NCI-H510A (cell line): Measurements from ENCODE around the gene YBX1.
"Not testable (repeated sequence)": the region's sequence is repeated elsewhere in the genome, so short reads cannot be mapped to it uniquely, and the experiment has no call there.

Experiments
- DNase-seq: peaks from one replicate; lab custom pipeline; 2025; lab: John Stamatoyannopoulos, UW

YBX1 gene

DNA sequence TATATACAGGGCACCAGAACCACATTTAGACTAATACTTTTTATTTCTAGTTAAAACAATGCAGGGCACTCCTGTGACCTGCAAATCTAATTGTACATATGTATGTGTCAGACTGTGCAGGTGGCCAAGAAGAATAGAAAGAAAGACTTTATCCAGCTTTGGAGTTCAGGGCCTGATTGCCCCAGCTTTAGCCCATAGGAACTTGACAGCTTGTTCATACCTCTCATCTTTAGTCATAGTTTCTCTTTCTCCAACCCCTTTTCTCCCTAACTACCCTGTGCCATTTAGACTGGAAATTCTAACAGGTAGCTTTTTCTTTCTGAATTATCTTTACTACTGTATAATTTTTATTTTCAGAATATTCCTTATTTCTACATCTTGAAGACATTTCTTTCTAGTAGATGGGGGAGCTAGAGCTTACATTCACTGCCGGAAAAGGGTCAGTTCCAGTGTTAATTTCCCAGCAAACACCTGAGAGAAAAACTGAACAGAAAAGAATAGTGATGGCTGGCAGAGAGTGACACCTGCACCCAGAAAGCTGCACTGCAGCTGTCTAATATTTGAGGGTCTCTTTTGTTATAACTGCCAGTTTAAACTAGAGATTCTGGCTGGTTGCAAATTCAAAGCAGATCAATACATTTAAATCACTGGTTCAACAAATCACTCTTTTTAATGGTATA, 8.4 kb downstream of the YBX1 start:
- DNase-seq, result no peak

DNA sequence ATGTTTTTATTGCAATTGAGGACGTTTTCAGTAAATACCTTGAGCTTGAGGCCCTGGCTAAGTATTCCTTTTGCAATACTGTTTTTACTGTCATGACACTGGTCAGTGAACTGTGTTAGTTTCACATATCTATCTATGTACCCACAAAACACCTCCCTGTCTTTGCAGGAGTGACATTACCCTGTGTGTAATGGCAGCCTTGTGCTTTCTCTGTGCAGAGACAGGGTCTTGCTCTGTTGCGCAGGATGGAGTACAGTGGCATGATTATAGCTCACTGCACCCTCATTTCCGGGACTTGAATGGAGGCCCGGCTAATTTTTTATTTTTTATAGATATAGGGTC, 8.9 kb downstream of the YBX1 start:
- no peak for DNase-seq

DNA sequence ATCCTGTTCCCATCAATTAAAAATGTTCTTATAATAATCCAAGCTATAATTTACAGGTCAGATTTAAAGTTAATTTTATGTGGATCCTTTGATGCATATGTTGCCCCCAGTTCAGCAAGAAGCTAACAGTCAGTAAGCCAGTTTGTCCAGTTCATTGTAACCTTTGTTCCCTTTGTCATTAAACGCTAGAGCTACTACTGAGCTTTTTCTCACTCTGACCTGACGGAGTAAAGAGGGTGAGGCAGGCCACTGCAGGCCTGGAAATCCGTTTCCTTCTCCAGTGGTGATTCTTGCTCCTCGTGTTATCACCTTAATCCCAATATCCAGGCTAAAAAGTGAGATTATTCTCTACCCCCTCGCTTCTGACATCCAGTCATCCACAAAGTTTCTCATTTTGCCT, 10.2 kb downstream of the YBX1 start:
- no peak for DNase-seq

DNA sequence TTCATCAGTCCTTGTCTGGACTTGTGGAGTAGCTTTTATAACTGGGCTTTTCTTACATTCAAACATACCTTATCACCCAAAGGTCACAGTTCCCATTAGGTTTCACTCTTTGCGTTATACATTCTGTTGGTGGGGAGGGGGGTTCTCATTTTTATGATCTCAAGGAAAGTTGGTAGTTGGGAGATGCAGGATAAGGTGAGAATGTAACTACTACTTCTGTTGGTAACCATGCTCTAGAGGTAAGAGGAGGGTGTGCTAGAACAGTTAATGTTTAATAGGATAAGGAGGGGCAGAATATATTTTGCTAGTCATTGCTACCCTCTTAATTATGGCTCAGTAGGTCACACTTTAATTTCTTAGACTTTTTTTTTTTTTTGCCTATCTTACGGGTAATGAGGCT, 10.7 kb downstream of the YBX1 start:
- DNase-seq, result no peak

DNA sequence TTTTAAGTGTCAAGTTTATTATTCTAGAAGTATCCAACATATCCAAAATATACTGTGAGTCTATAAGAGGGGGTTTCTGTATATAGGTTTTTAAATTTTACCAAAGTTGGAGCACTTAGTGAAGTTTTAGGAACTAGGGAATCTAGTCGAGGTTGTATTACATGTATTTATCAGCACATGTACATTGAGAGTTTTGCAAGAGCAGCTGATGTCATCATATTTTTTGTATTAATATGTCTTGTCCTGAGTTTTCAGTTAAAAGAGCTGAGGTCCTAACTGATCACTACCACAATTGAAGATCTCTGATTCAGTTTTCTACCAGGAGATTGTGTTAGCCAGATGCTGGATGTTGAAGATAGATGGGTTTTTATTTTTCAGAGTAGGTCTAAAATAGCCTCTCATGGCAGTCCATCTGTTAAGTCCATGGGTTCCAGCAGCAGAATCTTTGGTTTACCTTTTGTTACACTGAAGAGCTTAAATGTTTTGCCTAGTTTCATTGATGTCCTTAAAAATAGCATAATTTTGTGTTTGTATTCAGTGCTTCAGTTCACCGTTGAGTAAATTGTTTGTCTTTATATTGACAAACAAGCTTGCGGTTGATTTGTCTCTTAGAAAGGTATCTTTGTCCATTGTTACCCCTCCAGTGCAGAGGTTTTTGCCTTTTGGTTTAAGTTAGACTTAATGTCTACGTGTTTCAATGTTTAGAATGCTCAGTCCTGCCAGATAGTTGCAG, 16.0 kb downstream of the YBX1 start:
- DNase-seq, result no peak

DNA sequence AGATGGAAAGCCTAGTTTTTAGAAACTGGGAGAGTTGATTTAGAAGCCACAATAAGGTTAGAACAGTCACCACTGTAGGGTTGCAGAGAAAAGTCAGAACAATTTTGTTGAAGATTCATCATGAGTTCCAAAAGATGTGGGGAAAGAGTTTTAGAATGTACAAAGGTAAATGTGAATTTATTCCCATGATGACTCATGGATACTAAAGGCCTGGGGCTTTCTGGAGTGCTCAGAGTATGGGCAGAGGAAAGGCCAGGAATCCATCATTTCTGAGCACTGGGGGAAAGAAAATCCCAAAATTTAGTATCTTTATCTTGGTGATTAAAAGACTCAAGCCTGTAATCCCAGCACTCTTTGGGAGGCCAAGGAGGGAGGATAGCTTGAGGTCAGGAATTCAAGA, 17.8 kb downstream of the YBX1 start:
- no peak for DNase-seq

DNA sequence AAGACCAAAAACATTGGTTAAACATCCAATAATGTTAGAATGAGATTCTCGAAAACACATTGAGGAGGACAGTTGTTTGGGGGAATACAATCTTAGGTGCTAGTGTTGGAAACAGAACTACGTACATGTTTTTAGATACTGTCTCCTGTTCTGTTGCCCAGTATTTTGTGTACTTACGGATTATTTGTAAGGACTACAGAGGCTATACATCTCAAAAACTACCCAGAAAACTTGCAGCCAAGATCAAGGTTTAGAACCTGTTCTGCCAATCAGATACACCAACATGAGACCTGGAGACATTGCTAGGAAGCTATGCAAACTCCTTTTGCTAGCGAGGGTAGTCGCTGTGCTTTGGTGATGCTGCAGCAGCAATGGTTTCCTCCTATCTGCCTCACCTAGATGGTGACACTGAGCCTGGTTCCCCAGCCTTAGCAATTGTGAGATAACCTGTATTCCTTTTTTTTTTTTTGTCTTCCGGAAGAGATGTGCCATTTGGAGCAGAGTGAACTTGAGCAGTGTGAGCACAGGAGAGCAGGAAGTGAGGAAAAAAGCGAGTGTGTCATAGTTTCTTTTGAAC, 21.8 kb downstream of the YBX1 start:
- DNase-seq, result no peak

DNA sequence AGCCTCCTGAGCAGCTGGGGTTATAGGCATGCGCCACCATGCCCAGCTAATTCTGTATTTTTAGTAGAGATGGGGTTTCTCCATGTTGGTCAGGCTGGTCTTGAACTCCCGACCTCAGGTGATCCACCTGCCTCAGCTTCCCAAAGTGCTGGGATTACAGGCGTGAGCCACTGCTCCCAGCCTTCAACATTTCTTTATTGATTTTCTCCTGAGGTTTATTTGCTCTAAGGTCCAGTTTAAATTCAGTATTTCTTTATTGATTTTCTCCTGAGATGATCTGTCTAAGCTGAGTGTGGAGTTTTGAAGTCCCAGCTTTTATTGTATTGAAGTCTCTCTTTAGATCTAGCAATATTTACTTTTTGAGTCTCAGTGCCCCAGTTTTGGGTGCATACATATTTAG, 30.6 kb downstream of the YBX1 start:
- not testable (repeated sequence) for DNase-seq

DNA sequence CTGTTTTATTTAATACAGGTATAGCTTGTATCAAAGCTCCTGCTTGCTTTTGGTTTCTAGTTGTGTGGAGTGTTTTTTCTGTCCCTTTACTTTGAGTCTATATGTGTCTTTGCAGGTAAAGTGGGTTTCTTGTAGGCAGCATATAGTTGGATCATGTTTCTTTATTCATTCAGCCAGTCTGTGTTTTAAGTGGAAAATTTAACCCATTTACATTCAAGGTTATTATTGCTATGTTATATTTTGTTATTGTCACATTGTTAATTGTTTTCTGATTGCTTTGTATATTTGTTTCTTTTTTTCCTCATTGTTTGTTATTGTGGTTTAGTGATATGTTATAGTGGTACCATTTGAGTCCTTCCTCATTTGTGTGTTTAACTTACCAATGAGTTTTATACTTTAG, 31.1 kb downstream of the YBX1 start:
- DNase-seq, result no peak

DNA sequence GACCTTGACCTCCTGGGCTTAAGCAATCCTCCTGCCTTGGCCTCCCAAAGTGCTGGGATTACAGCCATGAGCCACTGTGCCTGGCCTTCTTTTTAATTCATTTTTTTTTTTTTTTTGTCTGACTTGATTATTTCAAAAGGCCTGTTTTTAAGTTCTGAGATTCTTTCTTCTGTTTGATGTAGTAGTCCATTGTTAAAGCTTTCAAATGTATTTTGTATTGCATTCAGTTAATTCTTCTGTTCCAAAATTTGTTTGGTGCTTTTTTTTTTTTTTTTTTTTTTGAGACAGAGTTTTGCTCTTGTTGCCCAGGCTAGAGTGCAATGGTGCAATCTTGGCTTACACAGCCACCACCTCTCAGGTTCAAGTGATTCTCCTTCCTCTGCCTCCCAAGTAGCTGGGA, 32.2 kb downstream of the YBX1 start:
- not testable (repeated sequence) for DNase-seq

DNA sequence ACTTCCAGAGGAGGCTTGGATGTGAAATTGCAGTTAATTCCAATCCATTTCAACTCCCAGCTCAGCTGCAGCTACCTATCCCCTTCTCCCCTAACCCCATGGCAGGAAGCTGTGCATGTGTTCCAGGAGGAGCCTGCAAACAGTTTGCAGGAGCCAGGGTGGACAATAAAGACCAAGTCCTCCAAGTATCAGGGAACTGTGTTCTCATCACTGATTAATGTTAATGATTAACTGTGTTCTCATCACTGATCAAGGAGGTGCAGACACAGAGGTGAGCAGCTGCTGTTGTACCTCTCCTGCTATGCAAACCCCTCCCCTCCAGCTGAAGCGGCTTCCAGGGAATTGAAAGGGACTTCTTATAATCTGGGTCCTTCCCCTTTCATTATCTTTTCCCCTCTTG, 38.6 kb downstream of the YBX1 start:
- DNase-seq, result no peak

DNA sequence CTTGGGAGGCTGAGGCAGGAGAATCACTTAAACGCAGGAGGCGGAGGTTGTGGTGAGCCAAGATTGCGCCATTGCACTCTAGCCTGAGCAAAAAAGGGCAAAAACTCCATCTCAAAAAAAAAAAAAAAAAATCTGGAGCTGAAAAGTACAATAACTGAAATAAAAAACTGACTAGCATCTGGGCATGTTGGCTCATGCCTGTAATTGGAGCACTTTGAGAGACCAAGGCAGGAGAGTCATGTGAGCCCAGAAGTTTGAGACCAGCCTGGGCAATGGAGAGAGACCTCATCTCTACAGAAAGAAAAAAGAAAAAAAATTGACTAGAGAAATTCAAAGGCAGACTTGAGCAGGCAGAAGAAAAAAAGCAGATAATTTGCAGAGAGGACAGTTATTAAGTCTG, 39.7 kb downstream of the YBX1 start:
- no peak for DNase-seq

DNA sequence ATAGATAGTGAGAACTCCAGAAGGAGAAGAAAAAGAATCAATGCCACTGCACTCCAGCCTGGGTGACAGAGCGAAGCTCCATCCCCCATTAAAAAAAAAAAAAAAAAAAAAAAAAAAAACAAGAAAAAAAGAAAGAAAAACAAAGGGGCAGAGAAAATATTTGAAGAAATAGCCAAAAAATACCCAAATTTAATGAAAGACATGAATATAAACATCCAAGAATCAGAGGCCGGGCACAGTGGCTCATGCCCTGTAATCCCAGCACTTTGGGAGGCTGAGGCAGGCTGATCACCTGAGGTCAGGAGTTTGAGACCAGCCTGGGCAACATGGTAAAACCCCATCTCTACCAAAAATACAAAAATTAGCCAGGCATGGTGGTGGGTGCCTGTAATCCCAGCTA, 40.2 kb downstream of the YBX1 start:
- DNase-seq, result not testable (repeated sequence)

DNA sequence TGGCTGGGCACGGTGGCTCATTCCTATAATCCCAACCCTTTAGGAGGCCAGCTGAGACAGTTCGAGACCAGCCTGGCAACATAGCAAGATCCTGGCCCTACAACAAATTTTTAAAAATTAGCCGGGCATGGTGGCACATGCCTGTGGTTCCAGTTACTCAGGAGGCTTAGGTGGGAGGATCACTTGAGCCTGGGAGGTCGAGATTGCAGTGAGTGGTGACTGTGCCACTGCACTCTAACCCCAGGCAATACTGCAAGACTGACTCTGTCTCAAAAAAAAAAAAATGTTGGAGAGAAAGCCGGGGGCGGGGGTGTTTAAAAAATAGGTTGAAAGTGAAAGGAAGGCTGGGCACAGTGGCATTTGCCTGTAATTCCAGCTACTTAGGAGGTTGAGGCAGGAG, 41.3 kb downstream of the YBX1 start:
- DNase-seq, result no peak

DNA sequence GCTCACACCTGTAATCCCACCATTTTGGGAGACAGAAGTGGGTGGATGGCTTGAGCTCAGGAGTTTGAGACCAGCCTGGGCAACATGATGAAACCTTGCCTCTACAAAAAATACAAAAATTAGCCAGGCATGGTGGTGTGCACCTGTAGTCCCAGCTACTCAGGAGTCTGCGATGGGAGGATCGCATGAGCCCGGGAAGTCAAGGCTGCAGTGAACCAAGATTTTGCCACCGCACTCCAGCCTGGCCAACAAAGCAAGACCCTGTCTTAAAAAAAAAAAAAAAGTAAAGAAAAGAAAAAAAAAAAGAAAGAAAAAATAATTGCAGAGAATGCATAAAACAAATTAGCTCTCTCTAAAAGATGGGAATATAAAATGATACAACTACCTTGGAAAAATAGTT, 43.6 kb downstream of the YBX1 start:
- DNase-seq, result not testable (repeated sequence)

DNA sequence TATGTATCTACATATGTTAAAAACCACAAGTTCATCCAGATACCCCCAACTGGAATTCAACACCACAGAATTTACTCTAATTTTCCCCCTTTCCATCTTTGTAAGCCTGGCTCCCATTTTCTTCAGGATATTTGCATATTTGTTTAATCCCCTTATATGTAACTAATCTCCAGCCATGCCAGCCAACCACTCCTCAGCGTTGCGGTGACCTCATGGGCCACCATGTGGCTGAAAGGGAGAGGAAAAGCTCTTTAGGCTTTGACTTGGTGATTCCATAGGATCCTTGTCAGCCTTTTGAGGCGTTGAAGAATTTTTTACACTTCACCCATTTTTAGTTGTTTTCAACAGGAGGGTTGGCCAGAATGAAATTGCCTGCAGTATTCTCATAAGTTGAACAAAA, 47.8 kb downstream of the YBX1 start:
- no peak for DNase-seq

DNA sequence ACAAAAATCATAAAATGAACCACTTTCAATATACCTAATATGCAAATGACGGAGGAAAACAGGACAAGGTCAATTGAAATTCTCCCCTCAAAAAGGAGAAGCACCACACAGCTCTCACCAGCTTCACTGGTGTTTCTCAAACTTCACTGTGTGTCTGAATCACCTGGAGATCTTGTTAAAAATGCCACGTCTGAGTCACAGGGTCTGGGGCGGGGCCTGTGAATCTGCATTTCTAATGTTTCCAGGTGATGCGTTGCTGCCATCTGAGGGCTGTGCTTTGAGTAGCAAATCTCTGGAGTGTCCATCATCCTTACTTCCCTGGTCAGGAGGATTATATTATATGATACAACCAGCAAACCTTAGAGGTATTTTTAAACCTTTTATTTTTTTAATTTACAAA, 48.8 kb downstream of the YBX1 start:
- DNase-seq, result no peak

DNA sequence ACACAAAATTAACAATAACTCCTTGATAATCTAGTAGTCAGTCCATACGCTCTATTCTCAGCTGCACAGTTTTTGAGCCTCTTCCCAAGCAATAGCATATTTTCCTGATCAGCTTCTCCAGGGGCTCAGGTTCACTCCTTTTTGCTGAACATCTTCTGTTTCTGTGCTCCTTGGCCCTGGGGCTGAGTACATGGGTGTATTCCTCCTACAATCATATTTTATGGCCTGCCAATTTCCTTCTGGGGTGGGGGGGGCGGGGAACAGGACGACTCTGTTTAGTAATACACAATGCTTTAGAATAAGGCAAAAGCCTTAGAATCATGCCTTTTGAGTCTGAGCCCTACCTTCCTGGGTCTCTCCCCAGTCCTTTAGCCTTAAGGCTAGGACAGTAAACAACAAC, 49.4 kb downstream of the YBX1 start:
- no peak for DNase-seq

DNA sequence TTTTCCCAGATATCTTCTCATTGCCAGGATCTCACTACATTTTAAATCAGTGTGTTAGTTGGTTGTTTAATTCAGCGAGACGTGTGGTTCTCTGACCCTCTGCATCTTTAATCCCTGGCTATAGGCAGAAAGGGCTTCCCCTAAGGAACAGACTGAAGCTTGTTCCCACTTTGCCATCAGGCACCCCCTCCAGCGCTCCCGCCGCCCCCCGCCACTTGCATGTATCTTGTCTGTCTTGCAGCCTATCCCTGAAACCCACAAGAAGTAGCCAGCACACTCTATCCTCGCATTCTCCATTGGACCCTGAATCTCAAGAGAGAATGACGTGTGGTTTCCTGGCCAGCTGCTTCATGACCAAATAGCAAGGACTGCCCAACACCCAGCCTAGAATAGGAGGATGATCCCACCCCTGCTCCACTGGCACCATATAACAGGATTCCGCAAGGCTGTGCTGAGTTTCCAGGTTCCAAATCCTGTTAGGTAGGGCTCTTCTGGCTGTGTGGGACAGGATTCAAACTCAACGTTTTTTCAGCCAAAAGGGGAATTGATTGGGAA, 50.0 kb downstream of the YBX1 start:
- DNase-seq, result no peak

DNA sequence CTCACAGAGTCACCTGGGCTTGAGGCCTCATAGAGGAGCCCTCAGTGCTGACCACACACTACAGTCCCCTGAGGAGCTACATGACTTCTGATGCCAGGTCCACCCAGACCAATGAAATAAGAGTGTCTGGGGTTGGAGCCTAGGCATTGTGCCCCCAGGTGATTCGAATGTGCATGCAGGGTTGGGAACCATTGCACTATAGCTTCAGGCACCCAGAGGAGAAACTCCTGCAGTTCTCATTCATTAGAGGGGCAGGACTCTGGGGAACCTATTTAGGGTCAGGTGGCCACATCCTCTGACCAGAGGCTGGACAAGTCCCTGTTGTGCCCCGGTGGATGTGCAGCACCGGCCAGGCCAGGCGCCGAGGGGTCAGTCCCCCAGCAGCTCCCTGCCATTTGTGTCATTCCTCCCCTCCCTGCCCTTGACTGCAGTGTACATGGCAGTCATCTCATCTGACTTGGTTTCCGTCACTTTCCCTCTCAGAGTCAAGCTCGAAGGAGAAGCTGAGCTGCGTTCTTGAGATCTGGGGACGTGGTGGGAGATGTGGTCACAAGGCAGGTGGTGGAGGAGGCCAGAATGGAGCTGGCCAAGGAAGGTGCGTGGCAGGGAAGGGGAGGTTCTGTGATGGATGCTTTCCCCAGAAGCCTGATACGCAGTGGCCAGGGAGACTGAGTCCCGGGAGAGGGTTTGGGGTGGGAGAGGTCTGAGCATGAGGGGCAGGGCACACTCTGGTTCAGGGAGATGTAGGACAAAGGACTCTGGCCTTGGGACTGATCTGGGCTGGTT, 51.4 kb downstream of the YBX1 start:
- DNase-seq, result no peak

DNA sequence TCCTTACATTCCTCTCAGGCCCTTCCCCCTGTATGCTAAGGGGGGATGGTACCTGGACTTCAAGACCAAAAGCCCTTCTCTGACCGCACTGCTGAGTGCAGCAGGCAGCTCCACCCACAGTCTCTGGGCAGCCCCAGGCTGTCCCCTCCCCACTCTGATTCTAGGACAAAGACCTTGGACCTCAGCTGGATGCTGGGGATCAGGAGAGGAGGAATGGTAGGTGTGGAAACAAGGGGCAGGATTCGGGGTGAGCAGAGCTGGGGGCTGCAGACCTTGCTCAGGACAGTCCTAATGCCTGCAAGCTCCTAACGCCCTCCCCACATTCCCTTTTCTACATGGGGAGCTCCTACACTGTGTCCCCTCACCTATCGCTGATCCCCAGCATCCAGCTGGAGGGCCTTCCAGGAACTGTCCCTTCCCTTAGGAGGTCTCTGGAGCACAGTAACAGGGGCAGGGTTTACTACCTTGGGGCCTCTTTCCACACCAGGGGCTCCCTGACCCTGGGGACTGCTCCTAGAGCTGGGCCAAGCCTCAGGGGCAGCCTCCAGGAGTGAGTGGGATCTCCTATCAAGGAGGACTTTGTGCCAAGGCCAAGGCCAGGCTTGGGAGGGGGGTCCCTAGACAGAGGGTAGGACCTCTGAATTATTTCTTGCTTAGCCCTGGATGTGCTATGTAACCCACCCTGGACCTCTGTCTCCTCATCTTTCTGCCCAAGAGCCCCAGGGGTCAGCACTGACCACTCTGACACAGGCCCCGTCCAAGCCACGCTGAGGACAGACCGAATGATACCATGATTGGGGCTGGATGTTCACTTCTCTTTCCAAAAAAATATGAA, 52.2 kb downstream of the YBX1 start:
- no peak for DNase-seq

DNA sequence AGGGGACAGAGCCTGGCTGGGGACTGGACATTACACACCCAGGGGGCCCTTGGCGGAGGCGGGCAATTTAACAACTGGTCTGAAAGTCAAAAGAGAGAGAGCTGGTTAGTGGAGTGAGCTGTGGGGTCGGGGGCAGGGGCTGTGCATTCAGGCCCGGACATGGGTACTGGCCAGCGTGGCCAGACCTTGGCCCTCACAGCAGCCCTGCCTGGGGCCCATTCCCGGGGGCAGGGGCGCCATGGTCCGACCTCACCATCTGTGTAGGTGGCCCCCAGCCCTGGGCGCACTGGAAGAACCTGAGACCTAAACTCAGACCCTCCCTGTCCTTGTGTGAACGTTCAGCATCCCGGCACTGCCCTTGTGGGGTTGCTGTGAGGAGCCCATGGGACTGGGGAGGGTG, 52.8 kb downstream of the YBX1 start:
- no peak for DNase-seq
